ENCODE data around the gene ROBO1. TPM values are rescaled to one million over a fixed set of nuclear protein-coding genes. Genes with fewer than 3 reads are reported as not detected.
"Not testable (repeated sequence)": the region's sequence is repeated elsewhere in the genome, so short reads cannot be mapped to it uniquely, and the experiment has no call there.

Gene ROBO1
- total and polyA plus RNA-seq, 3 experiments from 2014 or later = 0.54 to 0.59 (median 0.55) TPM

- Mint-ChIP-seq H3K27ac (no peak overlapping the region), H3K4me3 (no peak overlapping the region), H3K9me3 (peaks cover 9 to 27% (median 19%) of the 10 kb centered on the region in 5 donors), H3K36me3 (peaks cover 0 to 1% (median 0%) of the 10 kb centered on the region in 3 donors), H3K4me1 (no peaks in the 10 kb centered on the region), H3K27me3 (peaks cover 0 to 2% of the 10 kb centered on the region in 2 donors)
- H3K4me1 ChIP-seq (ENCODE audit: insufficient read depth, low read length) = no peaks in the 10 kb centered on the region
- no peak overlapping the region for H3K27ac ChIP-seq (ENCODE audit: low read depth, low read length)
- H3K36me3 ChIP-seq (ENCODE audit: insufficient read depth, low read length) = no peaks in the 10 kb centered on the region
- no peak for DNase-seq
- H3K9me3 ChIP-seq (ENCODE audit: low read length) = no peaks in the 10 kb centered on the region
- H3K4me3 ChIP-seq (ENCODE audit: low read length) = no peak overlapping the region
- ChIA-PET CTCF (no interaction called here), POLR2A (no interaction called here)
- no peaks in the 10 kb centered on the region for H3K27me3 ChIP-seq (ENCODE audit: insufficient read depth, low read length, poor library complexity, severe bottlenecking)
These were observed 873.0 kb downstream of the ROBO1 start for GRCh38 chr3:78894787-78895186.

- ChIA-PET CTCF (no interaction called here), POLR2A (no interaction called here)
- H3K9me3 Mint-ChIP-seq = peaks cover 11 to 26% (median 16%) of the 10 kb centered on the region in 5 donors
- no peak overlapping the region for H3K27ac Mint-ChIP-seq
- Histone ChIP-seq H3K36me3 (ENCODE audit: insufficient read depth, low read length) (no peaks in the 10 kb centered on the region), H3K4me3 (ENCODE audit: low read length) (no peak overlapping the region), H3K27ac (ENCODE audit: low read depth, low read length) (no peak overlapping the region), H3K27me3 (ENCODE audit: insufficient read depth, low read length, poor library complexity, severe bottlenecking) (no peaks in the 10 kb centered on the region), H3K4me1 (ENCODE audit: insufficient read depth, low read length) (no peaks in the 10 kb centered on the region), H3K9me3 (ENCODE audit: low read length) (no peaks in the 10 kb centered on the region)
- no peaks in the 10 kb centered on the region for H3K4me1 Mint-ChIP-seq
- H3K4me3 Mint-ChIP-seq = no peak overlapping the region
- peaks cover 0 to 1% (median 0%) of the 10 kb centered on the region in 3 donors for H3K36me3 Mint-ChIP-seq
- peaks cover 0 to 2% of the 10 kb centered on the region in 2 donors for H3K27me3 Mint-ChIP-seq
- no peak for DNase-seq
These were observed 874.6 kb downstream of the ROBO1 start for GRCh38 chr3:78893161-78893560.

- H3K36me3 Mint-ChIP-seq = peaks cover 0 to 1% (median 0%) of the 10 kb centered on the region in 3 donors
- H3K27ac ChIP-seq (ENCODE audit: low read depth, low read length) = no peak overlapping the region
- H3K9me3 Mint-ChIP-seq = peaks cover 7 to 24% (median 10%) of the 10 kb centered on the region in 5 donors
- POLR2A ChIA-PET = no interaction called here
- H3K4me3 Mint-ChIP-seq = no peak overlapping the region
- no peaks in the 10 kb centered on the region for H3K4me1 ChIP-seq (ENCODE audit: insufficient read depth, low read length)
- no peaks in the 10 kb centered on the region for H3K4me1 Mint-ChIP-seq
- CTCF ChIA-PET = no interaction called here
- no peak overlapping the region for H3K27ac Mint-ChIP-seq
- H3K4me3 ChIP-seq (ENCODE audit: low read length) = no peak overlapping the region
- no peak for DNase-seq
- H3K27me3 Mint-ChIP-seq = peaks cover 0 to 2% of the 10 kb centered on the region in 2 donors
- H3K27me3 ChIP-seq (ENCODE audit: insufficient read depth, low read length, poor library complexity, severe bottlenecking) = no peaks in the 10 kb centered on the region
- H3K36me3 ChIP-seq (ENCODE audit: insufficient read depth, low read length) = no peaks in the 10 kb centered on the region
- H3K9me3 ChIP-seq (ENCODE audit: low read length) = no peaks in the 10 kb centered on the region
These were observed 878.5 kb downstream of the ROBO1 start for GRCh38 chr3:78889348-78889747.

- H3K36me3 Mint-ChIP-seq = peaks cover 0 to 1% (median 0%) of the 10 kb centered on the region in 3 donors
- no peaks in the 10 kb centered on the region for H3K9me3 ChIP-seq (ENCODE audit: low read length)
- CTCF ChIA-PET = no interaction called here
These were observed 879.2 kb downstream of the ROBO1 start for GRCh38 chr3:78888635-78889034.

GRCh38 chr3:78887547-78888011 lies 880.2 kb downstream of the ROBO1 start:
- Histone ChIP-seq H3K36me3 (ENCODE audit: insufficient read depth, low read length) (no peaks in the 10 kb centered on the region), H3K9me3 (ENCODE audit: low read length) (no peaks in the 10 kb centered on the region), H3K4me1 (ENCODE audit: insufficient read depth, low read length) (no peaks in the 10 kb centered on the region), H3K27ac (ENCODE audit: low read depth, low read length) (no peak overlapping the region), H3K27me3 (ENCODE audit: insufficient read depth, low read length, poor library complexity, severe bottlenecking) (no peaks in the 10 kb centered on the region), H3K4me3 (ENCODE audit: low read length) (no peak overlapping the region)
- Mint-ChIP-seq H3K36me3 (no peaks in the 10 kb centered on the region), H3K4me3 (no peak overlapping the region), H3K27me3 (no peaks in the 10 kb centered on the region), H3K4me1 (no peaks in the 10 kb centered on the region), H3K9me3 (peaks cover 9 to 27% (median 16%) of the 10 kb centered on the region in 5 donors), H3K27ac (no peak overlapping the region)
- POLR2A ChIA-PET = no interaction called here
- no peak for DNase-seq
- CTCF ChIA-PET = no interaction called here

More at GRCh38 chr3:78888635-78889034, 879.2 kb downstream of the ROBO1 start:
- no peaks in the 10 kb centered on the region for H3K4me1 ChIP-seq (ENCODE audit: insufficient read depth, low read length)
- H3K27me3 ChIP-seq (ENCODE audit: insufficient read depth, low read length, poor library complexity, severe bottlenecking) = no peaks in the 10 kb centered on the region
- H3K4me1 Mint-ChIP-seq = no peaks in the 10 kb centered on the region
- H3K27ac Mint-ChIP-seq = no peak overlapping the region
- H3K4me3 Mint-ChIP-seq = no peak overlapping the region
- no peak overlapping the region for H3K4me3 ChIP-seq (ENCODE audit: low read length)
- no peaks in the 10 kb centered on the region for H3K36me3 ChIP-seq (ENCODE audit: insufficient read depth, low read length)
- POLR2A ChIA-PET = no interaction called here
- peaks cover 0 to 2% of the 10 kb centered on the region in 2 donors for H3K27me3 Mint-ChIP-seq
- H3K9me3 Mint-ChIP-seq = peaks cover 11 to 26% (median 14%) of the 10 kb centered on the region in 5 donors
- DNase-seq = no peak
- no peak overlapping the region for H3K27ac ChIP-seq (ENCODE audit: low read depth, low read length)

- Mint-ChIP-seq H3K36me3 (no peaks in the 10 kb centered on the region), H3K4me3 (no peak overlapping the region), H3K27me3 (no peaks in the 10 kb centered on the region)
These were observed 880.8 kb downstream of the ROBO1 start for GRCh38 chr3:78887029-78887428.

GRCh38 chr3:78884567-78884966 lies 883.2 kb downstream of the ROBO1 start:
- H3K36me3 Mint-ChIP-seq; H3K4me1 Mint-ChIP-seq; H3K4me3 ChIP-seq (ENCODE audit: low read length); DNase-seq; H3K27me3 ChIP-seq (ENCODE audit: insufficient read depth, low read length, poor library complexity, severe bottlenecking); H3K4me3 Mint-ChIP-seq; CTCF ChIA-PET; POLR2A ChIA-PET; H3K4me1 ChIP-seq (ENCODE audit: insufficient read depth, low read length); H3K27ac Mint-ChIP-seq; H3K36me3 ChIP-seq (ENCODE audit: insufficient read depth, low read length); H3K9me3 ChIP-seq (ENCODE audit: low read length); H3K27me3 Mint-ChIP-seq; H3K27ac ChIP-seq (ENCODE audit: low read depth, low read length): not testable (repeated sequence)
- H3K9me3 Mint-ChIP-seq = peaks cover 4 to 27% (median 9%) of the 10 kb centered on the region in 5 donors

More at GRCh38 chr3:78887029-78887428, 880.8 kb downstream of the ROBO1 start:
- Histone ChIP-seq H3K4me3 (ENCODE audit: low read length) (no peak overlapping the region), H3K9me3 (ENCODE audit: low read length) (no peaks in the 10 kb centered on the region), H3K36me3 (ENCODE audit: insufficient read depth, low read length) (no peaks in the 10 kb centered on the region), H3K27ac (ENCODE audit: low read depth, low read length) (no peak overlapping the region), H3K27me3 (ENCODE audit: insufficient read depth, low read length, poor library complexity, severe bottlenecking) (no peaks in the 10 kb centered on the region), H3K4me1 (ENCODE audit: insufficient read depth, low read length) (no peaks in the 10 kb centered on the region)
- no peak for DNase-seq
- Mint-ChIP-seq H3K9me3 (peaks cover 9 to 32% (median 19%) of the 10 kb centered on the region in 5 donors), H3K27ac (no peak overlapping the region), H3K4me1 (no peaks in the 10 kb centered on the region)
- CTCF ChIA-PET = no interaction called here
- POLR2A ChIA-PET = no interaction called here

- no peaks in the 10 kb centered on the region for H3K27me3 ChIP-seq (ENCODE audit: insufficient read depth, low read length, poor library complexity, severe bottlenecking)
- no peaks in the 10 kb centered on the region for H3K36me3 Mint-ChIP-seq
- H3K4me1 Mint-ChIP-seq = no peaks in the 10 kb centered on the region
- H3K27ac ChIP-seq (ENCODE audit: low read depth, low read length) = no peak overlapping the region
- H3K4me3 Mint-ChIP-seq = no peak overlapping the region
- no peak overlapping the region for H3K4me3 ChIP-seq (ENCODE audit: low read length)
- H3K36me3 ChIP-seq (ENCODE audit: insufficient read depth, low read length) = no peaks in the 10 kb centered on the region
- no peak overlapping the region for H3K27ac Mint-ChIP-seq
- ChIA-PET CTCF (no interaction called here), POLR2A (no interaction called here)
- H3K27me3 Mint-ChIP-seq = no peaks in the 10 kb centered on the region
- DNase-seq = no peak
- H3K4me1 ChIP-seq (ENCODE audit: insufficient read depth, low read length) = no peaks in the 10 kb centered on the region
- no peaks in the 10 kb centered on the region for H3K9me3 ChIP-seq (ENCODE audit: low read length)
- peaks cover 6 to 23% (median 13%) of the 10 kb centered on the region in 5 donors for H3K9me3 Mint-ChIP-seq
These were observed 885.5 kb downstream of the ROBO1 start for GRCh38 chr3:78882251-78882650.

- ChIA-PET CTCF (no interaction called here), POLR2A (no interaction called here)
- Histone ChIP-seq H3K9me3 (ENCODE audit: low read length) (no peaks in the 10 kb centered on the region), H3K4me1 (ENCODE audit: insufficient read depth, low read length) (no peaks in the 10 kb centered on the region), H3K27ac (ENCODE audit: low read depth, low read length) (no peak overlapping the region), H3K36me3 (ENCODE audit: insufficient read depth, low read length) (no peaks in the 10 kb centered on the region), H3K27me3 (ENCODE audit: insufficient read depth, low read length, poor library complexity, severe bottlenecking) (no peaks in the 10 kb centered on the region), H3K4me3 (ENCODE audit: low read length) (no peak overlapping the region)
- H3K4me1 Mint-ChIP-seq = no peaks in the 10 kb centered on the region
- no peak overlapping the region for H3K27ac Mint-ChIP-seq
- DNase-seq = no peak
- H3K36me3 Mint-ChIP-seq = no peaks in the 10 kb centered on the region
- no peak overlapping the region for H3K4me3 Mint-ChIP-seq
- H3K9me3 Mint-ChIP-seq = peaks cover 6 to 24% (median 12%) of the 10 kb centered on the region in 5 donors
- no peaks in the 10 kb centered on the region for H3K27me3 Mint-ChIP-seq
These were observed 886.3 kb downstream of the ROBO1 start for GRCh38 chr3:78881501-78881900.
